Stimulated activated CD4-positive, alpha-beta T cell treated with anti-CD3 and anti-CD28 coated beads, TNF-alpha, amount 100 ng/mL, for 48 hours (primary cell): ENCODE results near the gene LRIT1.

Source experiments
- DNase-seq, 3 donors: peaks; one replicate each; pipeline ENCODE4 v3.0.0-alpha.2; 2020; ENCODE audit warnings: low read depth in 3 of 3

LRIT1 gene

DNA sequence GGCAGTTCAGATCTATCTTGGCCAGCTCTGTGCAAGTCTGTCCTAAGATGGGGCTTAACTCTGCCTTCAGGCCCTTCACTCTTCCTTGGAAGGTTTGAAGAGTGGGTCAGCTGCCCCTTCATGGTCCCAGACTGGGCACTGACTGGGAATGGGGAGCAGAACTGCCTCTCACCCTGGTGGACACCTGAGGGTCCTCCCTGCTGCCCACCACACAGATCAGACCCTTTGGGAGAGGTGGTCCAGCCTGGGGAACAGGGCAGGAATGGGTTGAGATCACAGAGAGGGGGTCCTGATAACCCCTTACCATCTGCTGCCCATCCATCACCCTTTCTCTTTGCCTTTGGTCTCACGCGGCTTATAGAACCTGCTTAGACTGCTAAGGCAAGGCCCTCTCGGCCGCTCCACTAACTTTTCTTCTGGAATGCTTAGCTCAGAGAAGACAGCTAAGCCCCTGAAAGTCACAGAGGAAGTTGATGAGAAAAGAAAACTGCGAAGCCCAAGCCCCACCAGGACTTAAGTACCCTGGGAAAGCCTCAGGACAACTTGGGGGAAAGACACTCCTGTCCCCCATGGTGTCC, 47.4 kb downstream of the LRIT1 start:
- no peak for DNase-seq

DNA sequence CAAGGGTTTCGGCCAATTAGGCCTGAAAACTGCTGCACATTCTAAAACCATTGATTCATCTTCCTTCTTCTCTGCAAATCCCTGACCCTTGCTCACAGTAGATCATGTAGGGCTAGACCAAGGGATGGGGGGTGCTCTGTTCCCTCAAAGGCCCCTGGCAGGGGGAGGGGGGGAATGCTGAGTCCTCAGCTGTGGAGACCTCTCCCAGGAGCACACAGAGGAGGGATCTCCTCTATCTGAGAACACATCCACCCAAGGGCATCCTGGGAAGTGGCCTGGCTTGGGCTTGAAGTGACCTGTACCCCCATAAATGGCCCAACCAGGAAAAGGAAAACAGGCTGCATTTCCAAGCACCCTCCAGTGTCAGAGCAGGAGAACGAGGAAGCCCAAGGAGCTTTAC, 48.0 kb downstream of the LRIT1 start:
- DNase-seq, result no peak

DNA sequence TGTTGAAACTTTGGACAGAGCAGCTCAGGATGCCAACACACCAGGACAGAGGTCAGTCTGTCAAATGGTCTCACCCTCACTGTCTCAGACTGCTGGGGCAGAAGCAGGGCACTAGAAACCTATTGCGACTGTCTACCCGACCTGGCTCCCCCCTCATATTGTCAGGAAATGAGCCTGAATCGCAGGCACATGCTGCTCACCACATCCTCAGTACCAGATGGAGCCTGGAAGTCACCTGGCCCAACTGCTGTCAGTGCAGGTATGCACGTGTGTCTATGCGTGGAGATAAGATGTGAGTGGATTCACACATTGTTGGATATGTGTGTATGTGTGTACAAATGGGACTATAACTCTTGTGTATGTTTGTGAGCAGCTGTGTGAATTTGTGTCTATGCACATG, 50.2 kb downstream of the LRIT1 start:
- DNase-seq, result no peak

DNA sequence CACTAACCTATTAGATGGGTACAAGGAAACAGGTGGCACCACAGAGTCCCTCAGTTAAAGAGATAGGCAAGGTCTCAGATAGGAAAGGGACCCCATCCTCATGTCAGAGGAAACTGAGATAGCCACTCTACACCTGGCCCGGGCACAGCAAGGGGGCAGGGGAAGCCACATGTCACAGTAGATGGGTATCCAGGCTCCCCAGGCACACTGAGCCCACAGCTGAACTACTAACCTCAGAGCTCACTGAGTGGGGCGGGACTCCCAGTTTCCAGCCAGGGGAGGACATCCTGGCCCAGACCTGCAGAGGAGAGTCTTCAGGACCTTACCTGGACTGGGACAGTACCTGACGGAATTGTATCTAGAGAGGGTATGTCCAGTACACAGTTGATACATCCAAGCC, 50.7 kb downstream of the LRIT1 start:
- DNase-seq, result no peak

DNA sequence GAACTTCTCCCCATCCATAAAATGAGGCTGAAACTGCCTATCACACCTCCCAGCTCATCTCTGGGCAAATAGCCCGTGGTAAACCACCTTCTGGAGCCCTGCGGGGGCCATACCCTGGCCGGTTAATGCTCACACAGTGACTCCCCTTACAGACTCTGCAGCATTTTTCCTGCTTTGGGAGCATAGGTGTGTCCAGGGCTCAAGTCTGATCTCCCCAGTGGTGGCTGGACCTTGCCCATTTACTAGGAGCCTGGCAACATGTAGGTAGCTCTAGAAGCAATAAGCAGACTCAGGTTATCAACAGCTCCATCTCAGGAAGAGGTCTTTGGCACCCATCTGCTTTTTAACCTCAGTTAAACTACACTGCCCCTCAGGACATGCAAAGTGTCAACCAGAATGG, 52.5 kb downstream of the LRIT1 start:
- DNase-seq, result no peak

DNA sequence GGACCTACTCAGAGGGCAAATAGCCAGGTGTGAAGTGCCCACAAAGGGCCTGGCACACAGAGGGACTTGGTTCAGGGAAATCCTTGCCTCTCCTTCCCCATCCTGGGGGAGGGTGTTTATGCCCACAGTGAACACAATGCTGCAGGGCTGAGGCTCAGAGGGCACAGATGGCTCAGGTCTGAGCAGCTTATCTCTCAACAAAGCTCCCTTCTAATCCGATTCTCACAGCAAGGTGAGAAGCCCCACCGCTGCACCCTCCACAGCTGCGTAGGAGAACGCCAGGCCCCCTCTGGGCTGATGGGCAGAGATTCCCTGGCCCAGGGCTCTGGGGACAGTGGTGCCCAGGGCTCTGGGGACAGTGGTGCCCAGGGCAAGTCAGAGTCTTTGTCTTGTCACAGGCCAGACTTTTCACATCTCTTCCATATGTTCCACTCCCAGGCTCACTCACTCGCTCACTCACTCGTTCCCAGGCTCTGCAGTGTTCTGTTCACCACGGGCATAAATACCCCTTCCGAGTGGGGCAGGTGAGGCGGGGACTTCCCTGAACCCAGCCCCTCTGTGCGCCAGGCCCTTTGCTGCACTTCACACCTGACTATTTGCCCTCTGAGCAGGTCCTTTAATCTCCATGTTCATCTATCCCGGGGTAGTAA, 55.7 kb downstream of the LRIT1 start:
- no peak for DNase-seq

DNA sequence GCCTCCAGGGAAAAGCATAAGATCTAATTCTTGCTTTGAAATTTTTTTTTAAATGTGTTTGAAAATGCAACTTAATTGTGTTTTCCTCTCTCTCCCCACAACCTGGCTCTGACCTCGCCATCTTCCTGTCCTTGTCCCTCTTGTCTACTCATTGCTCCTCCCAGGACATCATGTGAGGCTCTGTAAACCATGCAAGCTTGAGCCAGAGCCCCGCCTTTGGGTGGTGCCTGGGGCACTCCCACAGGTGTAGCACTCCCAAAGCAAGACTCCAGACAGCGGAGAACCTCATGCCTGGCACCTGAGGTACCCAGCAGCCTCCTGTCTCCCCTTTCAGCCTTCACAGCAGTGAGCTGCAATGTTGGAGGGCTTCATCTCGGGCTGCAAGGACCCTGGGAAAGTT, 56.8 kb downstream of the LRIT1 start:
- DNase-seq, result no peak

DNA sequence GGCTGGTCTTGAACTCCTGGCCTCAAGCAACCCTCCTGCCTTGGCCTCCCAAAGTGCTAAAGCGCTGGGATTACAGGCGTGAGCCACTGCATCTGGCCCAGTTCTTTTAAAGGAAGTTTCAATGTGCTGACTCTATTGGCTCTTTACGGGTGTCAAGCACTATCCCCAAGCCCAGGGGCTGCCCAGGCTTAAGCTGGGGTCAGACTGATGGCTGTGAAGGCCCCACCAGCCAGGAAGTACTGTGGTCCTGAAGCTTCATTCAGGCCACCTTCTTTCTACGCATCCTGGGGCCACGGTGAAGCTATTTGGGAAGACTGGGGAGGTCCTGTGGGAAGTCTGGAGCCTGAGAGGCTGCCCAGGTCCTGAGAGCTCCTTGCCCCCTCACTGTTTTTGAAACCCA, 59.7 kb downstream of the LRIT1 start:
- DNase-seq, result no peak
